ENCODE results near the gene SLC4A5. TPM values are rescaled to one million over a fixed set of nuclear protein-coding genes. Genes with fewer than 3 reads are reported as not detected.

SLC4A5 gene
- 0.07 to 0.41 TPM (median 0.36 TPM) in 5 replicates for total RNA-seq (2022; extraction: Qiagen RNA extraction)

GRCh38 chr2:74343316-74343715, at the start of gene SLC4A5:
SLC4A5 (minus strand) TSS chr2:74343416; CDS start chr2:74315023, 28,393 bp downstream.

GRCh38 chr2:74379851-74380789, 36.9 kb upstream of the SLC4A5 start, which contains the start of gene DCTN1:
DCTN1 (minus strand) TSS chr2:74380311; CDS start chr2:74380037, 274 bp downstream.

GRCh38 chr2:74198461-74199274, 144.5 kb downstream of the SLC4A5 start, which contains the start of gene MTHFD2:
MTHFD2 (plus strand) TSS chr2:74198615; CDS start chr2:74198642, 27 bp downstream.

GRCh38 chr2:74178211-74179062, 164.8 kb downstream of the SLC4A5 start, which contains the start of gene MOB1A:
MOB1A (minus strand) TSS chr2:74178879; CDS start chr2:74178674, 205 bp downstream.

Other genes with a start within 250 kb of the SLC4A5 start
- gene BOLA3, start 195.5 kb downstream of the SLC4A5 start, total RNA-seq (2022; extraction: Qiagen RNA extraction) = 120 to 163 TPM (median 136 TPM) in 5 replicates
- gene MOB1A, start 164.5 kb downstream of the SLC4A5 start, total RNA-seq (2022; extraction: Qiagen RNA extraction) = 66.2 to 90.4 TPM (median 80.3 TPM) in 5 replicates
- gene MTHFD2, start 144.8 kb downstream of the SLC4A5 start, total RNA-seq (2022; extraction: Qiagen RNA extraction) = 136 to 148 TPM (median 145 TPM) in 5 replicates
- 112 to 150 TPM (median 144 TPM) in 5 replicates for gene DCTN1, start 36.9 kb upstream of the SLC4A5 start, total RNA-seq (2022; extraction: Qiagen RNA extraction)
- 2.4 to 3.7 TPM (median 2.6 TPM) in 5 replicates for gene C2orf81, start 78.2 kb upstream of the SLC4A5 start, total RNA-seq (2022; extraction: Qiagen RNA extraction)
- gene WDR54, start 78.3 kb upstream of the SLC4A5 start, total RNA-seq (2022; extraction: Qiagen RNA extraction) = 76.9 to 89.4 TPM (median 88.0 TPM) in 5 replicates
- gene RTKN, start 98.5 kb upstream of the SLC4A5 start, total RNA-seq (2022; extraction: Qiagen RNA extraction) = 18.9 to 25.9 TPM (median 23.9 TPM) in 5 replicates
- 42.6 to 53.6 TPM (median 49.0 TPM) in 5 replicates for gene INO80B, start 111.7 kb upstream of the SLC4A5 start, total RNA-seq (2022; extraction: Qiagen RNA extraction)
- 47.3 to 87.4 TPM (median 83.1 TPM) in 5 replicates for gene WBP1, start 115.0 kb upstream of the SLC4A5 start, total RNA-seq (2022; extraction: Qiagen RNA extraction)
- 37.4 to 54.3 TPM (median 52.0 TPM) in 5 replicates for gene MOGS, start 122.0 kb upstream of the SLC4A5 start, total RNA-seq (2022; extraction: Qiagen RNA extraction)
- gene MRPL53, start 129.3 kb upstream of the SLC4A5 start, total RNA-seq (2022; extraction: Qiagen RNA extraction) = 106 to 149 TPM (median 141 TPM) in 5 replicates
- gene CCDC142, start 139.6 kb upstream of the SLC4A5 start, total RNA-seq (2022; extraction: Qiagen RNA extraction) = 11.6 to 16.5 TPM (median 14.2 TPM) in 5 replicates
- gene TTC31, start 139.7 kb upstream of the SLC4A5 start, total RNA-seq (2022; extraction: Qiagen RNA extraction) = 15.7 to 17.7 TPM (median 16.1 TPM) in 5 replicates
- 2.7 to 3.7 TPM (median 3.1 TPM) in 5 replicates for gene LBX2, start 156.2 kb upstream of the SLC4A5 start, total RNA-seq (2022; extraction: Qiagen RNA extraction)
- 30.8 to 43.0 TPM (median 33.4 TPM) in 5 replicates for gene PCGF1, start 164.3 kb upstream of the SLC4A5 start, total RNA-seq (2022; extraction: Qiagen RNA extraction)
- 0.19 to 0.58 TPM (median 0.33 TPM) in 5 replicates for gene TLX2, start 171.0 kb upstream of the SLC4A5 start, total RNA-seq (2022; extraction: Qiagen RNA extraction)
- gene DQX1, start 182.8 kb upstream of the SLC4A5 start, total RNA-seq (2022; extraction: Qiagen RNA extraction) = 0.10 to 0.19 TPM (median 0.14 TPM) in 4 of 5 replicates, not detected in the other
- 197 to 259 TPM (median 233 TPM) in 5 replicates for gene AUP1, start 186.3 kb upstream of the SLC4A5 start, total RNA-seq (2022; extraction: Qiagen RNA extraction)
- gene HTRA2, start 186.5 kb upstream of the SLC4A5 start, total RNA-seq (2022; extraction: Qiagen RNA extraction) = 31.4 to 42.9 TPM (median 39.7 TPM) in 5 replicates
- gene LOXL3, start 210.5 kb upstream of the SLC4A5 start, total RNA-seq (2022; extraction: Qiagen RNA extraction) = 0.20 to 0.50 TPM (median 0.44 TPM) in 5 replicates
- 3.8 to 5.3 TPM (median 4.1 TPM) in 5 replicates for gene DOK1, start 211.3 kb upstream of the SLC4A5 start, total RNA-seq (2022; extraction: Qiagen RNA extraction)